HG02938 (cell line): ENCODE results near the gene DNAJC9.
"Not testable (repeated sequence)": the region's sequence is repeated elsewhere in the genome, so short reads cannot be mapped to it uniquely, and the experiment has no call there.

Source experiments
- ATAC-seq: cut with Tn5 transposase; IDR thresholded peaks from one replicate; pipeline ENCODE4 v1.9.1; 2021; ENCODE audit warnings: mild to moderate bottlenecking, moderate library complexity; ENCODE audit not compliant: unreplicated experiment

The DNAJC9 gene

GRCh38 chr10:73246646-73247508 lies at the start of gene DNAJC9:
Gene DNAJC9, minus strand, starts transcription at chr10:73247255. Its CDS starts 66 bp downstream, at chr10:73247189.
- peak; percentile 76 for ATAC-seq

GRCh38 chr10:73293461-73293860 lies 46.4 kb upstream of the DNAJC9 start:
- no peak for ATAC-seq

GRCh38 chr10:73289958-73290357 lies 42.9 kb upstream of the DNAJC9 start:
- ATAC-seq: no peak

GRCh38 chr10:73287441-73287840 lies 40.4 kb upstream of the DNAJC9 start:
- ATAC-seq: no peak

- no peak for ATAC-seq
Observed at GRCh38 chr10:73281097-73281496, 34.0 kb upstream of the DNAJC9 start.

GRCh38 chr10:73264423-73264822 lies 17.4 kb upstream of the DNAJC9 start:
- no peak for ATAC-seq

- ATAC-seq: no peak
Observed at GRCh38 chr10:73263693-73264347, 16.8 kb upstream of the DNAJC9 start.

- no peak for ATAC-seq
Observed at GRCh38 chr10:73262880-73263555, 16.0 kb upstream of the DNAJC9 start.

GRCh38 chr10:73262105-73262730 lies 15.2 kb upstream of the DNAJC9 start:
- no peak for ATAC-seq

- ATAC-seq: no peak
Observed at GRCh38 chr10:73261362-73261995, 14.4 kb upstream of the DNAJC9 start.

- not testable (repeated sequence) for ATAC-seq
Observed at GRCh38 chr10:73258612-73259011, 11.6 kb upstream of the DNAJC9 start.

- ATAC-seq: no peak
Observed at GRCh38 chr10:73253225-73253555, 6.1 kb upstream of the DNAJC9 start.

- peak; percentile 80 for ATAC-seq
Observed at GRCh38 chr10:73252445-73253224, 5.6 kb upstream of the DNAJC9 start, which contains the start of gene MRPS16. Gene MRPS16, minus strand, starts transcription at chr10:73252644. Its CDS starts 162 bp downstream, at chr10:73252482.

- ATAC-seq: no peak
Observed at GRCh38 chr10:73251683-73252444, 4.8 kb upstream of the DNAJC9 start.

GRCh38 chr10:73248259-73248724 lies 1.2 kb upstream of the DNAJC9 start:
- no peak for ATAC-seq

- ATAC-seq: no peak
Observed at GRCh38 chr10:73247509-73248258, 629 bp upstream of the DNAJC9 start.

GRCh38 chr10:73246322-73246645 lies 771 bp downstream of the DNAJC9 start:
- ATAC-seq: no peak

GRCh38 chr10:73244866-73245477 lies 2.1 kb downstream of the DNAJC9 start:
- no peak for ATAC-seq
